Nephron progenitor cell (in vitro differentiated cells): ENCODE measurements around the gene TAX1BP1.

Experiments used
- DNase-seq: peaks from one replicate; pipeline ENCODE4 v3.0.0; 2021
- H3K27ac Mint-ChIP-seq: 2 replicates; pipeline ENCODE4 v1.8.0; 2021; ENCODE audit warnings: mild to moderate bottlenecking, moderate library complexity, mixed read lengths
- H3K27me3 Mint-ChIP-seq: 2 replicates; pipeline ENCODE4 v1.8.0; 2021; ENCODE audit warnings: mild to moderate bottlenecking, low read depth, mixed read lengths; ENCODE audit not compliant: poor library complexity
- H3K36me3 Mint-ChIP-seq: 2 replicates; pipeline ENCODE4 v1.8.0; 2021; ENCODE audit warnings: low read depth, mixed read lengths
- H3K4me1 Mint-ChIP-seq: 2 replicates; pipeline ENCODE4 v1.8.0; 2021; ENCODE audit warnings: mixed read lengths
- H3K4me3 Mint-ChIP-seq: 2 replicates; pipeline ENCODE4 v1.8.0; 2021; ENCODE audit warnings: mild to moderate bottlenecking, moderate library complexity, mixed read lengths
- H3K9me3 Mint-ChIP-seq: 2 replicates; pipeline ENCODE4 v1.8.0; 2021; ENCODE audit warnings: mild to moderate bottlenecking, moderate library complexity, mixed read lengths
- TF ChIP-seq, protein P1 (sequence below): fragments of 200-600 bp; sonication (generic); IDR thresholded peaks from 2 replicates; pipeline ENCODE4 v1.5.0; 2021; ENCODE audit warnings: antibody characterized with exemption

The TAX1BP1 gene

GRCh38 chr7:27747589-27748368 lies 7.8 kb downstream of the TAX1BP1 start:
- no peak overlapping the region for H3K4me3 Mint-ChIP-seq

DNA sequence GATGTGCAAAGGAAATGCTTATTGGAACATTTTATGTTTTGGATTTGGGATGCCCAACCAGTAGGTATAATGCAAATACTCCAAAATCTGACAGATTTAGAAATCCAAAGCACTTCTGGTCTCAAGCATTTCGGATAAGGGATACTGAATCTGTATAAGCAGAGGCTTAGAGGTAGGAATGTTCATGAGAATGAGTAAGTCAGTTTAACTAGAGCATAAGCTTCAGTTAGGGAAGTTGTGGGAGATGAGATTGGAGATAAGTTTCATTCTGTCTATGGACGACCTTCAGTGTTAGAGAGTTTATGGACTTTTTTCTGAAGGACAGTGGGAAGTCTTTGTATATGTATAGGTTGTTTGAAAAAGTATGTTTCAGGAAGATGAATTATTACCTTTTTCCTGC lies 10.4 kb downstream of the TAX1BP1 start:
- no peaks in the 10 kb centered on the region for H3K27me3 Mint-ChIP-seq
- H3K4me1 Mint-ChIP-seq = peaks cover under 1% of the 10 kb centered on the region
- H3K4me3 Mint-ChIP-seq = no peak overlapping the region
- TF ChIP-seq, protein P1, sequence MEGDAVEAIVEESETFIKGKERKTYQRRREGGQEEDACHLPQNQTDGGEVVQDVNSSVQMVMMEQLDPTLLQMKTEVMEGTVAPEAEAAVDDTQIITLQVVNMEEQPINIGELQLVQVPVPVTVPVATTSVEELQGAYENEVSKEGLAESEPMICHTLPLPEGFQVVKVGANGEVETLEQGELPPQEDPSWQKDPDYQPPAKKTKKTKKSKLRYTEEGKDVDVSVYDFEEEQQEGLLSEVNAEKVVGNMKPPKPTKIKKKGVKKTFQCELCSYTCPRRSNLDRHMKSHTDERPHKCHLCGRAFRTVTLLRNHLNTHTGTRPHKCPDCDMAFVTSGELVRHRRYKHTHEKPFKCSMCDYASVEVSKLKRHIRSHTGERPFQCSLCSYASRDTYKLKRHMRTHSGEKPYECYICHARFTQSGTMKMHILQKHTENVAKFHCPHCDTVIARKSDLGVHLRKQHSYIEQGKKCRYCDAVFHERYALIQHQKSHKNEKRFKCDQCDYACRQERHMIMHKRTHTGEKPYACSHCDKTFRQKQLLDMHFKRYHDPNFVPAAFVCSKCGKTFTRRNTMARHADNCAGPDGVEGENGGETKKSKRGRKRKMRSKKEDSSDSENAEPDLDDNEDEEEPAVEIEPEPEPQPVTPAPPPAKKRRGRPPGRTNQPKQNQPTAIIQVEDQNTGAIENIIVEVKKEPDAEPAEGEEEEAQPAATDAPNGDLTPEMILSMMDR = no peak
- H3K27ac Mint-ChIP-seq = no peak overlapping the region
- no peak for DNase-seq
- no peaks in the 10 kb centered on the region for H3K9me3 Mint-ChIP-seq
- H3K36me3 Mint-ChIP-seq = peaks cover 49% of the 10 kb centered on the region

More at GRCh38 chr7:27747589-27748368, 7.8 kb downstream of the TAX1BP1 start:
- TF ChIP-seq, protein P1 = no peak
- DNase-seq = no peak
- Mint-ChIP-seq H3K27ac (no peak overlapping the region), H3K27me3 (no peaks in the 10 kb centered on the region), H3K9me3 (no peaks in the 10 kb centered on the region), H3K4me1 (peaks cover 8% of the 10 kb centered on the region), H3K36me3 (peaks cover 33% of the 10 kb centered on the region)

DNA sequence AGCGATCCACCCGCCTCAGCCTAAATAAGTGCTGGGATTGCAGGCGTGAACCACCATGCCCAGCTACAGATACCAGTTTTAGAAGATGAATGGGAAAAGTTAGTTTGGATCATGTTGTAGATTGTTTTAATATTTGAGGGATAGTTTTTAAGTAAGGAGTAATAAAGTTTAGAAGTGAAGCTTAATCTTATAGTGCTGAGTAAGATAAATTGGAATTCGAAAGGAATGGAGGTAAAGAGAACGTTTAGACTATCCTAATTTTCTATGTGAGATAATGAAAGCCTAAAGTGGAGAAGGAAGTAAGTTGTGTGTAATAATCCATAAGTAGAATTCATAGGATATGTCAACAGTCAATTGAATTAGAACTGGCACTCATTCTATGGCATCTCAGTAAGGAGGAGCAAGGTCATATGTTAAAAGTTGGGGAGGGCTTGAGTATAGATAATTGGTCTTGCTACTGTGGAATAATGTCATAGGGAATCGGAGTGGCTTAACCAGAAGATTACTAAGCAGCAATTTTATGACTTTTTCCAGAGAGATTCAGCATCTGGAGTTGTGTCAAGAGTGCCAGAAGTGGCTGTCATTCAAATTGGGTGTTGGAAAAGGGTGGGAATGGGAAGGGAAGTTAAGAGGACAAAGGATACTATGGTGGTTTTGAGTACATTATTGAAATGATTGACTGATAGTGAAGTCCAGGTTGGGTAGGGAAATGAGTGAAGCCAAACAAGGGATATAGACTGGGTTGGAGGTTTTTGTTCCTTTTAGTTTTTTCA lies 12.1 kb downstream of the TAX1BP1 start:
- Mint-ChIP-seq H3K27me3 (no peaks in the 10 kb centered on the region), H3K36me3 (peaks cover 51% of the 10 kb centered on the region), H3K27ac (peak overlapping the region; percentile 43), H3K4me1 (no peaks in the 10 kb centered on the region), H3K9me3 (no peaks in the 10 kb centered on the region), H3K4me3 (no peak overlapping the region)
- TF ChIP-seq, protein P1 = no peak
- DNase-seq = no peak

GRCh38 chr7:27753863-27754262 lies 13.9 kb downstream of the TAX1BP1 start:
- TF ChIP-seq, protein P1 = no peak
- H3K27ac Mint-ChIP-seq = peak overlapping the region; percentile 27
- no peak overlapping the region for H3K4me3 Mint-ChIP-seq

GRCh38 chr7:27756298-27756697 lies 16.3 kb downstream of the TAX1BP1 start:
- Mint-ChIP-seq H3K9me3 (peaks cover 2% of the 10 kb centered on the region), H3K36me3 (peaks cover 50% of the 10 kb centered on the region), H3K27me3 (no peaks in the 10 kb centered on the region), H3K27ac (no peak overlapping the region), H3K4me1 (no peaks in the 10 kb centered on the region), H3K4me3 (no peak overlapping the region)
- DNase-seq = no peak
- TF ChIP-seq, protein P1 = no peak

More at GRCh38 chr7:27753863-27754262, 13.9 kb downstream of the TAX1BP1 start:
- H3K4me1 Mint-ChIP-seq = no peaks in the 10 kb centered on the region
- no peaks in the 10 kb centered on the region for H3K27me3 Mint-ChIP-seq
- peaks cover 61% of the 10 kb centered on the region for H3K36me3 Mint-ChIP-seq
- no peaks in the 10 kb centered on the region for H3K9me3 Mint-ChIP-seq
- no peak for DNase-seq
